T-helper 2 cell treated with Interferon-gamma antibody and Interleukin-4, amounts not matched to agents 5 μg/mL and 100 μg/mL, for 36 hours (primary cell): ENCODE results near the gene RNU5B-1.
"Not testable (repeated sequence)": the region's sequence is repeated elsewhere in the genome, so short reads cannot be mapped to it uniquely, and the experiment has no call there.

Experiments
- DNase-seq: peaks from one replicate; pipeline ENCODE4 v3.0.0; 2021; ENCODE audit warnings: low spot score
- H3K27ac Mint-ChIP-seq: one replicate; pipeline ENCODE4 v1.8.0; 2021; ENCODE audit warnings: mild to moderate bottlenecking, mixed read lengths
- H3K27me3 Mint-ChIP-seq: one replicate; pipeline ENCODE4 v1.8.0; 2021; ENCODE audit warnings: low read depth, mixed read lengths
- H3K36me3 Mint-ChIP-seq: one replicate; pipeline ENCODE4 v1.8.0; 2021; ENCODE audit warnings: low read depth, mixed read lengths
- H3K4me1 Mint-ChIP-seq: one replicate; pipeline ENCODE4 v1.8.0; 2021; ENCODE audit warnings: low read depth, mixed read lengths
- H3K4me3 Mint-ChIP-seq: one replicate; pipeline ENCODE4 v1.8.0; 2022; ENCODE audit warnings: mild to moderate bottlenecking, moderate library complexity, mixed read lengths
- H3K9me3 Mint-ChIP-seq: one replicate; pipeline ENCODE4 v1.8.0; 2021; ENCODE audit warnings: mixed read lengths

RNU5B-1 gene

DNA sequence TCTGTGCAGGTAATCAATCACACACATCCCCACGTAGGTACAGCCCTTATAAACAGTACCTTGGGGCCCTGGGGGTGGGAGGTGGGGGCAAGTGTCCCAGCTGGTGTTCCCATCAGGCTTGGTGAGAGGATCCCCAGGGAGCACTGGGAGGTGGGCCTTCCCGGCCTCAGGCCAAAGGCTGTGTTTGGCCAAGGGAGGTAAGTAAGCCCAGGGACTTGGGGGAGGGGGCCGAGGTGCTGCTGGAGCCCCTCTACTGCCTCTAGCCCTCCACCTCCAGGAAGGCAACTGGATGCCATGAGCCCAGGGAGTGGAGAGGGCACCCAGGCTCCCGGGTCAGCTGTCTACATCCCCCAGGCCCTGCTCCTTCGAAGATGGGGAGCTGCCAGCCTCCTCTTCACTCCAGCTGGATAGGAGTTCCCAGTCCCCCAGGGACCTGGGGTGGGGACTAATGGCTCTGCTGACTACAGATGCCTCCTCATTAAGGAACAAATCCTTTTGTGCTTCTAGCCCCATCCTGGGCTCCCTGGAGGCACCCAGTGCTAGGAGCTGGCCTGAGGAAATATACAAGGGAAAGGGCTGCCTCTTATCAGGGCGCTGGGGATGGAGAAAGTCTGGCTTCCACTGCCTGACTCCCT is 33.1 kb downstream of the RNU5B-1 start:
- no peak for DNase-seq
- no peak overlapping the region for H3K4me3 Mint-ChIP-seq
- peaks cover 5% of the 10 kb centered on the region for H3K27me3 Mint-ChIP-seq
- H3K27ac Mint-ChIP-seq: no peak overlapping the region
- H3K36me3 Mint-ChIP-seq: no peaks in the 10 kb centered on the region
- H3K4me1 Mint-ChIP-seq: peaks cover 2% of the 10 kb centered on the region
- no peaks in the 10 kb centered on the region for H3K9me3 Mint-ChIP-seq

DNA sequence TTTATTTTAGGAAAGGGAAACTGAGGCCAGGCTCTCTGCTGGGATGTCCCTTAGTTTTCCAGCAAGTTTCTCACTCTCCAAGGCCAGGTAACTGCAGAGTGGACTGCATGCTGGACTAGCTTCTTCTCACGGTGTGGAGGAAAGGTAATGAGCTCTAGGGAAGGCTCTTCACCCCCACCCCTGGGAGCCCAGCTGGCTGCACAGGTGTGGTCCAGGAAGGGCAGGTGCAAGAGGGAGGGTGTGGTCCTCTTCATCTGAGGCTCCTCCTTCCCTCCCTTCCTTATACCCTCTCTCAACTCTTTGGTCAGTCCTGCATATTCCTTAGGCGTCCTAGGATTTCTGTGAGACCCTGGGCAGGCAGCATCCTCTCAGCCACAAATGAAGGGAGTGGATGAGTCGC is 33.9 kb downstream of the RNU5B-1 start:
- Mint-ChIP-seq H3K4me3 (no peak overlapping the region), H3K27me3 (peaks cover 5% of the 10 kb centered on the region), H3K4me1 (peaks cover 2% of the 10 kb centered on the region), H3K36me3 (no peaks in the 10 kb centered on the region), H3K9me3 (no peaks in the 10 kb centered on the region), H3K27ac (no peak overlapping the region)
- no peak for DNase-seq

DNA sequence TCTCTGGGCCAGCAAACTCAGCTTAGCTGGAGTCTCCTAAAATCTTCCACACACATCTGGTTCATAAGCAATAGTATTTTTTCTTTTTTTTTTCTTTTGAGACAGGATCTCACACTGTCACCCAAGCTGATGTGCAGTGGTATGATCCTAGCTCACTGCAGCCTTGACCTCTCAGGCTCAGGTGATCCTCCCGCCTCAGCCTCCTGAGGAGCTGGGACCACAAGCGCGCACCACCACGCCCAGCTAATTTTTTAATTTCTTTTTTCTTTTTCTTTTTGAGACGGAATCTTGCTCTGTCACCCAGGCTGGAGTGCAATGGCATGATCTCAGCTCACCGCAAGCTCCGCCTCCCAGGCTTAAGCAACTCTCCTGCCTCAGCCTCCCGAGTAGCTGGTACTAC is 34.3 kb downstream of the RNU5B-1 start:
- Mint-ChIP-seq H3K27me3 (peaks cover 5% of the 10 kb centered on the region), H3K4me3 (no peak overlapping the region), H3K4me1 (peaks cover 2% of the 10 kb centered on the region), H3K36me3 (no peaks in the 10 kb centered on the region), H3K27ac (no peak overlapping the region), H3K9me3 (no peaks in the 10 kb centered on the region)
- DNase-seq: no peak

DNA sequence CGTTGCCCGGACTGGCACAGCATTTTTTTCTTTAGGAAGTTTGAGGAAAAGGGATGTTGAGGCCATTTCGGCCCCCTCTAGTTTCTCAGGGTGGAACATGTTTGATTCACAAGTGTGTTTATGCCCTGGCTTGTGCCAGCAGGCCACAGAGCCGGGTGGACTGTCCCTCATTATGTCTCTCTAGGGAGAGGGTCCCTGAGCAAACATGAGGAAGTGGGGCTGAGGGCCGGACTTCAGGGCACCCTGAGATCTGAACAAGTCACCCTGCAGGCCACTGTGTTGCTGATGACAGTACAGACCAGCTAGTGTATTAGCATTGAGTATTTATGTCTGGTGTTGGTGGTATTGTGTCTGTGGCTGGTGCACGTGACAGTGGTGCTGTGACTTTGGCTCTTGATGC is 34.9 kb downstream of the RNU5B-1 start:
- H3K4me1 Mint-ChIP-seq: peaks cover 2% of the 10 kb centered on the region
- peaks cover 5% of the 10 kb centered on the region for H3K27me3 Mint-ChIP-seq
- H3K4me3 Mint-ChIP-seq: no peak overlapping the region
- no peak for DNase-seq
- H3K9me3 Mint-ChIP-seq: no peaks in the 10 kb centered on the region
- H3K36me3 Mint-ChIP-seq: no peaks in the 10 kb centered on the region
- no peak overlapping the region for H3K27ac Mint-ChIP-seq

DNA sequence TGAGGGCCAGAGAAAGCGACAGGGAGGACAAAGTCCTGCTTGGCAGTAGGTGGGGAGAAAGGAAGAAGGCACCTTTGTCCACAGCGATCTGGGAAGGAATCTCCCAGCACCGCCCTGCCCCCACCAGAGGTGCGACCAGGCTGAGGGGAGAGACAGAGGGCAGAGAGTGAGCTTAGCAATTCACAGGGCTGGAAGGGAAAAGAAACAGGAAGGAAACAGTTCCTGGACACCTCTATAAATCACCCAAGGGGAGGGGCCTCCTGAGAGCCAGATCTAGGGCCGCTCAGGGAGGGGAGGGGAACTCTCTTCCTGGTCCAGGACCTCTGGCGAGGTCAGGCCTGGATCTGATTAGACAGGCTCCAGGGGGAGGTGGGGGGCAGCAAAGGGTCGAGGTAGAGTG is 35.4 kb downstream of the RNU5B-1 start:
- H3K4me3 Mint-ChIP-seq: no peak overlapping the region
- peaks cover 2% of the 10 kb centered on the region for H3K4me1 Mint-ChIP-seq
- H3K36me3 Mint-ChIP-seq: no peaks in the 10 kb centered on the region
- DNase-seq: no peak
- peaks cover 5% of the 10 kb centered on the region for H3K27me3 Mint-ChIP-seq
- H3K27ac Mint-ChIP-seq: no peak overlapping the region
- no peaks in the 10 kb centered on the region for H3K9me3 Mint-ChIP-seq

DNA sequence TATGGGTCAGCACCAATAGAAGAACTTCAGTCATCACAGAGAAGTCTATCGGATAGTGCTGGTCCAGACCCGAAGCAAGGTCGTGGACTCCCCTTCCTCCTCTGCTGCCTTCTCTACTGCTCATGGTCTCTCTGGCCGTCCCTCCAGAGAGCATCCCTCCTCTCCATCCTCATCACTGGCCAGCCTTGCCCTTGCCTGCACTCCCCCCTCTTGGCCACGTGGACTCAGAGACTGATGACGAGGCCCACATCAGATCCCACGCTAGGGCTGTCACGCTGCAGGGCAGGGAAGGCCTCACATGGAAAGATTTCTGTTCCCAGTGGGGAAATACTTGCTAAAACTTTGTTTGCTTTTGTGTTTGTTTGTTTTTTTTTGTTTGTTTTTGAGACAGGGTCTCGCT is 38.0 kb downstream of the RNU5B-1 start:
- DNase-seq: no peak
- H3K36me3 Mint-ChIP-seq: no peaks in the 10 kb centered on the region
- no peak overlapping the region for H3K4me3 Mint-ChIP-seq
- H3K27ac Mint-ChIP-seq: no peak overlapping the region
- peaks cover 5% of the 10 kb centered on the region for H3K27me3 Mint-ChIP-seq
- peaks cover 2% of the 10 kb centered on the region for H3K4me1 Mint-ChIP-seq
- no peaks in the 10 kb centered on the region for H3K9me3 Mint-ChIP-seq

DNA sequence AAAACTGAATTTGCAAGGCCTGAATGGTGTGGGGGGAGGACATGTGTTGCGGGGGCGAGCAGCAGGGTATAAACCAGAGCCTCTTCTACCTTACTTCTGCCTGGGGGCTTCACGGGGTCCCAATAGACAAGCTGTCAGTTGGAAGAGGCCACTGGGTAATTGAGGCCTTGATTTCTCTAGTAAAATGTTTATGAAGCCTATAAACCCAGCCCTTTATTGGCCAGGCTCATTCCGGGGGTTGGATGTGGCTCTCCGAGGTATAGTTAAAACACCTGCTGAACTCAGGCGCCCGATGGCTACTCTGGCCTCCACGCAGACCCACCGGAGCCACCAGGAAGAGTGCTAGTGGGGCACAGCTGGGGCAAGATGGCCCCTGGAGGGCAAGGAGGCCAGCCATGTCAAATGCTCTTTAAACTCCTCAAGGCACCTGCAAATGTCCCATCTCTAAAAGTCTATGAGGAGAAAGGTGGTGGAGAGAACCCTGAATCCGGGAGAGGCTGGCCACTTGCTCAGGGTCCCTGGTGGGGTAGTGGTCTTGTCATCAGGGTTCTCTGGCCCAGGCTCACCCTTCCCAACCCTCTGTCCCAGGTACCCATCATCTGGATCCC is 39.0 kb downstream of the RNU5B-1 start:
- DNase-seq: no peak
- H3K27me3 Mint-ChIP-seq: peaks cover 5% of the 10 kb centered on the region
- H3K27ac Mint-ChIP-seq: no peak overlapping the region
- H3K36me3 Mint-ChIP-seq: no peaks in the 10 kb centered on the region
- H3K4me3 Mint-ChIP-seq: no peak overlapping the region
- H3K9me3 Mint-ChIP-seq: no peaks in the 10 kb centered on the region
- peaks cover 2% of the 10 kb centered on the region for H3K4me1 Mint-ChIP-seq

DNA sequence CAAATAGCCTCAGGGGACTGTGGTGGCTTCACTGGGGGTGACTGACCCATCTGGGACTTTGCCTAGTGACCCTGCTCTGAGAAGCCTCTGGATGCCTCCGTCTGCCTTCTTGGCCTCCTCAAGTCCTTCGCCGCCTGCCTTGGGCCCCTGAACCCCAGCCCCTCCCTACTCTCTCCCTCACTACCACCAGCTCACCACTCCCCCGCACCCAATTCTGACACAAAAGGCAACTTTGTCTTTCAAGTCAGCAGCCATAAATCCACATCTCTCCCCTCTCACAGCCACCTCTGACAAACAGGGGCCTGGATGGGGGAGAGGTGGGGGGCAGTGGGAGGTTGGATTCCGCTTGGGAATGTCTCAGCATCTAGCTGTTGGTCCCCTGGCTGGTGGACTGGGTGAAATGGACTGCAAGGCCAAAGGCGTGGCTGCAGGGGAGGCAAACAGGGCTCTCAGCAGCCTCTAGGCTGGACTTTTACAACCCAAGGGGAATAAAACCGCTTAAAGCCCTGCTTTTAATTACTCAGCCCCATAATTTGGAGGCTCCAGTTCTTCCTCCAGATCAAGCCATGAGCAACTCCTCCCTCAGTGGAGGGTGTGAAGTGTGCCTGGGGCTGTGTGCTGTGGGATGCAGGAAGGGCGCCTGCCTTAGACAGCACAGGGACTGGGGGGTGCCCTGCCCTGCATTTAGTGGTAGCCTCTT is 39.9 kb downstream of the RNU5B-1 start:
- H3K36me3 Mint-ChIP-seq: no peaks in the 10 kb centered on the region
- DNase-seq: no peak
- H3K4me1 Mint-ChIP-seq: peaks cover 2% of the 10 kb centered on the region
- no peak overlapping the region for H3K4me3 Mint-ChIP-seq
- no peaks in the 10 kb centered on the region for H3K9me3 Mint-ChIP-seq
- peaks cover 9% of the 10 kb centered on the region for H3K27me3 Mint-ChIP-seq
- no peak overlapping the region for H3K27ac Mint-ChIP-seq

DNA sequence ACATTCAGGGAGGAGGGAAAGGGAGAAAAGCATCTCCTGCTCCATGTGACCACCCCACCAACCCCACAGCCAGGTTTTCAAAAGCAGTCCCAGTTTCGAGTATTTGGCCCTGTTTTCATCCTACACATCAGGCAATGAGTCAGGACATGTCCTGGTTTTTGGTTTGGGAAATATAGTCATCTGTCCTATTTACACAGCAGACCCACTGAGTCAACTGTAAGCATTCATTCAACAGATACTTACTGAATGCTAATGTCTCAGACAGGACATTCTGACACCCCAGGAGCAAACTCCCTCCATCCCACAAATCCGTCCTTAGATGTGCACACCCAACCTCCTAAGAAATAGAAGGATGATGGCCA is 40.4 kb downstream of the RNU5B-1 start:
- Mint-ChIP-seq H3K9me3 (no peaks in the 10 kb centered on the region), H3K36me3 (no peaks in the 10 kb centered on the region), H3K4me3 (no peak overlapping the region), H3K27ac (no peak overlapping the region), H3K27me3 (peaks cover 10% of the 10 kb centered on the region), H3K4me1 (no peaks in the 10 kb centered on the region)
- DNase-seq: no peak

DNA sequence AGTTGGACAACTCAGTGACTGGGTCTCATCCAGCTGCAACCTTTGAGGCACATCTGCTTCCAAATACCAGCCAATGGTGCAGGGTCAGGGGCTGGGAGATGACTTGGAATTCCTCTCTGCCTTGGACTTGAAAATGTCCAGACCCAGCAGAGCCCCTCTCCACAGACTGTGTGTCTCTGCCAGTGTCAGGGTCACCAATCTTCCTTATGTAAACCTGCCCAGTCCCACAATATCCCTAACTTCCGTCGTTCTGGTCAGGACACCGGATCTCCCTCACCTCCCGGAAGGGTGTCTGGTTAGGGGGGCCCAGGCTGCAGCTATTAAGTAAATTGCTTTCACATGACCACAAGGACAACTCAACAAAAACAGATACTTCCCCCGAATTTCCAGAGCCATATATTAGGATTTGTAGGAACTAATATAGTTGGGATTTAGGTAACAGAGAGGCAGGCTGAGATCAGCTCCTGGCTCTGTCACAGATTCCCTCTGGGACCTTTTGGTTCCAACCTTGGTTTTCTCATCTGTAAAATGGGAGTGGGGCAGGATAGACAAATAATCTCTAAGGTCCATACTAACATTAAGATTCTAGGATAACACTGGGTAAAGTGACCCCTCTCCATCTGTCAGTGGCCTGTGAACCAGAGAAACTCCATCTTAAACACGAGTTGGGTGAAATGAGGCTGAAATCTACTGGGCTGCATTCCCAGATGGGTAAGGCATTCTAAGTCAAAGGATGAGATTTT is 42.5 kb downstream of the RNU5B-1 start:
- H3K27ac Mint-ChIP-seq: no peak overlapping the region
- peaks cover 7% of the 10 kb centered on the region for H3K27me3 Mint-ChIP-seq
- H3K4me3 Mint-ChIP-seq: no peak overlapping the region
- no peaks in the 10 kb centered on the region for H3K36me3 Mint-ChIP-seq
- peaks cover 7% of the 10 kb centered on the region for H3K9me3 Mint-ChIP-seq
- no peaks in the 10 kb centered on the region for H3K4me1 Mint-ChIP-seq
- DNase-seq: no peak

DNA sequence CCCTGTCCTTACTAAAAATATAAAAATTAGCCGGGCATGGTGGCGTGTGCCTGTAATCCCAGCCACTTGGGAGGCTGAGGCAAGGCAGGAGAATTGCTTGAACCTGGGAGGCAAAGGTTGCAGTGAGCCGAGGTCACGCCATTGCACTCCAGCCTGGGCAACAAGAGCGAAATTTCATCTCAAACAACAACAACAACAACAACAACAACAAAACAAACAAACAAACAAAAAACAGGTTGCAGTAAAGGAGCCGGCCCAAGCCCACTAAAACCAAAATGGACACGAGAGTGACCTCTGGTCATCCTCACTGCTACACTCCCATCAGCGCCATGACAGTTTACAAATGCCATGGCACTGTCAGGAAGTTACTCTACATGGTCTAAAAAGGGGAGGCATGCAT is 43.3 kb downstream of the RNU5B-1 start:
- H3K9me3 Mint-ChIP-seq, H3K4me1 Mint-ChIP-seq: not testable (repeated sequence)
- peaks cover 14% of the 10 kb centered on the region for H3K27me3 Mint-ChIP-seq

DNA sequence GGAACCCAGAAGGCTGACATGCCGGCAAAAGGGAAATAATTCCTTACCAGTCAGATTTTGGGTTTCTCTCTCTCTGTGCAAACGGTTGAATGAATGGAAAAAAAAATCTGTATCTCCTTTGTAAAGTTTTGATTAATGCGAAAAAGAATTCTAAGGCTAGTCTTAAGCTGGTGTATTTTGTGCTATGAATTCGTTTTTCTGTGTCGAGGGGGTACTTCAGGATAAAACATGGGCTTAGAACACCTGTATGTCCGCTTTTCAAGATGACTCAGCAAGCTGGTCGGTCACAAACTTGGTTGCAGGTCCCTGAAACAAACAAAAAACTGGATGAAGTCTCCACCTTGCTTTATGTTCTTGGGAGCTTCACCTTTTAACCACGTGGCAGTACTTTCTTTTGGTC is 44.9 kb downstream of the RNU5B-1 start:
- H3K36me3 Mint-ChIP-seq: no peaks in the 10 kb centered on the region
- H3K27ac Mint-ChIP-seq: no peak overlapping the region

More for the DNA sequence above, 43.3 kb downstream of the RNU5B-1 start:
- H3K36me3 Mint-ChIP-seq, H3K4me3 Mint-ChIP-seq, H3K27ac Mint-ChIP-seq, DNase-seq: not testable (repeated sequence)

DNA sequence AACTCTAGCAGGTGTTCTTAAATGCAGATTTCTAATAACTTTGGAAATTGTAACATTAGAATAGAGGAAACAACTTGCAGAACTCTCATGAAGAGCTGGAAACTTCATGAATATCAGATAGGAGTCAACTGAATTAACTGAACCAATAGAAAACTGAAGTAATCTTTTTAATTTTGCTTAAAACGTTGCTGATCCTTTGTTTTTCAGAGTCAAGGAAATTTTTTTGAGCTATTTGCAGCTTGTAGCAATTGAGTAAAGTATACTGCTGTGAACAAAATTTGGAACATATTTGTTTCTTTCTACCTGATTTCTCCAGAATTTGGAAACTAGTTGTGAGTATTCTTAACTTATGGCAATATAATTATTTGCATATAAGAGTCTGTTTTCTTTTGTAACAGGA is 47.5 kb downstream of the RNU5B-1 start:
- not testable (repeated sequence) for H3K4me3 Mint-ChIP-seq, H3K27ac Mint-ChIP-seq, DNase-seq, H3K4me1 Mint-ChIP-seq, H3K36me3 Mint-ChIP-seq
- peaks cover 42% of the 10 kb centered on the region for H3K27me3 Mint-ChIP-seq
- H3K9me3 Mint-ChIP-seq: peaks cover 12% of the 10 kb centered on the region

More for the DNA sequence above, 44.9 kb downstream of the RNU5B-1 start:
- peaks cover 29% of the 10 kb centered on the region for H3K27me3 Mint-ChIP-seq
- H3K4me3 Mint-ChIP-seq: no peak overlapping the region
- DNase-seq: no peak
- peaks cover 9% of the 10 kb centered on the region for H3K9me3 Mint-ChIP-seq
- no peaks in the 10 kb centered on the region for H3K4me1 Mint-ChIP-seq
